OCI-LY3 (cell line): Measurements from ENCODE around the gene PTPRM.

ENCODE experiments used
- H2AFZ ChIP-seq: fragments of 200-600, 300-600 bp; shearing (Covaris generic); 2 replicates; pipeline ENCODE4 v1.6.0; 2014; ENCODE audit warnings: antibody characterized with exemption, low read depth, low read length
- H3K27ac ChIP-seq: fragments of 200-600, 300-600 bp; sonication (generic); 2 replicates; pipeline ENCODE4 v1.5.1; 2014; ENCODE audit warnings: mild to moderate bottlenecking, low read length, moderate library complexity, mixed read lengths
- H3K27me3 ChIP-seq: fragments of 200-600, 300-600 bp; sonication (generic); 2 replicates; pipeline ENCODE4 v1.6.1; 2014; ENCODE audit warnings: low read depth, low read length, mixed read lengths
- H3K36me3 ChIP-seq: fragments of 200-600, 300-600 bp; sonication (generic); replicated peaks from 2 replicates; pipeline ENCODE3; 2014; ENCODE audit warnings: low read depth, low read length, mixed read lengths
- H3K4me1 ChIP-seq: fragments of 300-600, 200-600 bp; sonication (generic); 2 replicates; pipeline ENCODE4 v1.6.1; 2014; ENCODE audit warnings: low read length, mixed read lengths
- H3K4me2 ChIP-seq: fragments of 200-600, 300-600 bp; sonication (generic); 2 replicates; pipeline ENCODE4 v1.6.1; 2014; ENCODE audit warnings: low read length, mixed read lengths
- H3K4me3 ChIP-seq: fragments of 300-600, 200-600 bp; sonication (generic); 2 replicates; pipeline ENCODE4 v1.5.1; 2014; ENCODE audit warnings: antibody characterized with exemption, mild to moderate bottlenecking, low read length, moderate library complexity
- H3K79me2 ChIP-seq: fragments of 300-600, 200-600 bp; shearing (Covaris generic); 2 replicates; pipeline ENCODE4 v1.6.1; 2014; ENCODE audit warnings: mild to moderate bottlenecking, low read length, mixed read lengths
- H3K9ac ChIP-seq: fragments of 300-600, 200-600 bp; shearing (Covaris generic); 2 replicates; pipeline ENCODE4 v1.6.0; 2014; ENCODE audit warnings: mild to moderate bottlenecking, low read length, moderate library complexity
- H3K9me3 ChIP-seq: fragments of 200-600, 300-600 bp; shearing (Covaris generic); 2 replicates; pipeline ENCODE4 v1.6.1; 2014; ENCODE audit warnings: low read length, mixed read lengths; ENCODE audit not compliant: insufficient read depth
- H4K20me1 ChIP-seq: fragments of 200-600, 300-600 bp; sonication (generic); 2 replicates; pipeline ENCODE4 v1.6.1; 2016; ENCODE audit warnings: low read length, mixed read lengths; ENCODE audit not compliant: insufficient read depth
- CTCF ChIP-seq: fragments of 200-600, 300-600 bp; sonication (generic); IDR thresholded peaks from 2 replicates; pipeline ENCODE4 v1.5.1; 2014; ENCODE audit warnings: antibody characterized with exemption, low read length, low read depth
- EZH2phosphoT487 ChIP-seq: fragments of 200-600 bp; shearing (Covaris generic); IDR thresholded peaks from 2 replicates; pipeline ENCODE4 v1.6.1; 2018; ENCODE audit warnings: antibody characterized with exemption, mixed run types, low read depth

PTPRM gene

GRCh38 chr18:7682321-7682720, 115.2 kb downstream of the PTPRM start:
- no peak overlapping the region for H2AFZ ChIP-seq
- no peaks in the 10 kb centered on the region for H4K20me1 ChIP-seq
- H3K27ac ChIP-seq: no peak overlapping the region
- H3K27me3 ChIP-seq: no peaks in the 10 kb centered on the region
- H3K79me2 ChIP-seq: no peaks in the 10 kb centered on the region
- H3K4me1 ChIP-seq: no peaks in the 10 kb centered on the region
- TF ChIP-seq CTCF (no peak), EZH2phosphoT487 (no peak)
- H3K4me3 ChIP-seq: no peak overlapping the region
- H3K4me2 ChIP-seq: no peak overlapping the region
- no peak overlapping the region for H3K9ac ChIP-seq
- no peaks in the 10 kb centered on the region for H3K9me3 ChIP-seq
- H3K36me3 ChIP-seq: no peaks in the 10 kb centered on the region

- no peak overlapping the region for H2AFZ ChIP-seq
- no peaks in the 10 kb centered on the region for H3K27me3 ChIP-seq
- TF ChIP-seq CTCF (no peak), EZH2phosphoT487 (no peak)
- no peak overlapping the region for H3K9ac ChIP-seq
- no peaks in the 10 kb centered on the region for H3K9me3 ChIP-seq
- no peaks in the 10 kb centered on the region for H3K36me3 ChIP-seq
- no peaks in the 10 kb centered on the region for H4K20me1 ChIP-seq
- no peak overlapping the region for H3K27ac ChIP-seq
- H3K4me1 ChIP-seq: no peaks in the 10 kb centered on the region
- H3K4me3 ChIP-seq: no peak overlapping the region
- H3K4me2 ChIP-seq: no peak overlapping the region
- H3K79me2 ChIP-seq: no peaks in the 10 kb centered on the region
These were observed 116.6 kb downstream of the PTPRM start for GRCh38 chr18:7683753-7684152.

- no peak overlapping the region for H3K4me3 ChIP-seq
- H3K36me3 ChIP-seq: no peaks in the 10 kb centered on the region
- no peaks in the 10 kb centered on the region for H3K79me2 ChIP-seq
- no peak for TF ChIP-seq CTCF
- no peaks in the 10 kb centered on the region for H3K27me3 ChIP-seq
- no peaks in the 10 kb centered on the region for H3K9me3 ChIP-seq
- no peak overlapping the region for H3K9ac ChIP-seq
- H2AFZ ChIP-seq: no peak overlapping the region
- no peak overlapping the region for H3K4me2 ChIP-seq
- no peaks in the 10 kb centered on the region for H4K20me1 ChIP-seq
- H3K4me1 ChIP-seq: no peaks in the 10 kb centered on the region
- no peak overlapping the region for H3K27ac ChIP-seq
These were observed 117.2 kb downstream of the PTPRM start for GRCh38 chr18:7684357-7684756.

GRCh38 chr18:7684966-7685365, 117.8 kb downstream of the PTPRM start:
- no peaks in the 10 kb centered on the region for H3K36me3 ChIP-seq
- H3K4me1 ChIP-seq: no peaks in the 10 kb centered on the region

More at GRCh38 chr18:7684966-7685365, 117.8 kb downstream of the PTPRM start:
- no peak for TF ChIP-seq CTCF
- no peak for TF ChIP-seq EZH2phosphoT487
- Histone ChIP-seq H3K9me3 (no peaks in the 10 kb centered on the region), H3K4me2 (no peak overlapping the region), H3K9ac (no peak overlapping the region), H3K27me3 (no peaks in the 10 kb centered on the region), H3K79me2 (no peaks in the 10 kb centered on the region), H3K4me3 (no peak overlapping the region), H2AFZ (no peak overlapping the region), H4K20me1 (no peaks in the 10 kb centered on the region), H3K27ac (no peak overlapping the region)
